ENCODE data around the gene PSMG4.

The PSMG4 gene

DNA sequence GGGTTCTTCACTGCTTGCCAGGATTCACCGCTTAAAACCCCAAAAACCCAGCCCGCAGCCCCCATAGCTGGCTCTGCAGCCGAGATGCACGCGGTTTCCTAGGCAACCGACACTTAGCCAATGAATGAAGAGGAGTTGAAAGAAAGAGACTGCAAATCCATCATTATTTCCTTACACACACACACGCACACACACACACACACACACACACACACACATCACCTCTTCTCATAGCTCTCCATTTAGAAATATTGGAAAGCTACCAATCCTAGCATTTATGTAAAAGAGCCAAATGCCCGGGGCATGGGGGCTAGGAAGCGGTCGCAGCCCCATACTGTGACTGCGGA lies 27.9 kb upstream of the PSMG4 start (continued):
- TF ChIP-seq, protein P1, sequence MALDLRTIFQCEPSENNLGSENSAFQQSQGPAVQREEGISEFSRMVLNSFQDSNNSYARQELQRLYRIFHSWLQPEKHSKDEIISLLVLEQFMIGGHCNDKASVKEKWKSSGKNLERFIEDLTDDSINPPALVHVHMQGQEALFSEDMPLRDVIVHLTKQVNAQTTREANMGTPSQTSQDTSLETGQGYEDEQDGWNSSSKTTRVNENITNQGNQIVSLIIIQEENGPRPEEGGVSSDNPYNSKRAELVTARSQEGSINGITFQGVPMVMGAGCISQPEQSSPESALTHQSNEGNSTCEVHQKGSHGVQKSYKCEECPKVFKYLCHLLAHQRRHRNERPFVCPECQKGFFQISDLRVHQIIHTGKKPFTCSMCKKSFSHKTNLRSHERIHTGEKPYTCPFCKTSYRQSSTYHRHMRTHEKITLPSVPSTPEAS (tag by site-specific recombination; IDR thresholded peaks at IDR 0.05), result peak; percentile 97
- TF ChIP-seq ZNF24 (tag by site-specific recombination; IDR thresholded peaks at IDR 0.05), result peak; percentile 99
- TF ChIP-seq ZNF335 (tag by site-specific recombination; conservative IDR thresholded peaks at IDR 0.05), result peak; percentile 44
- no peak for TF ChIP-seq KLF9 (tag by site-specific recombination; IDR thresholded peaks at IDR 0.05; ENCODE audit: low read depth)

DNA sequence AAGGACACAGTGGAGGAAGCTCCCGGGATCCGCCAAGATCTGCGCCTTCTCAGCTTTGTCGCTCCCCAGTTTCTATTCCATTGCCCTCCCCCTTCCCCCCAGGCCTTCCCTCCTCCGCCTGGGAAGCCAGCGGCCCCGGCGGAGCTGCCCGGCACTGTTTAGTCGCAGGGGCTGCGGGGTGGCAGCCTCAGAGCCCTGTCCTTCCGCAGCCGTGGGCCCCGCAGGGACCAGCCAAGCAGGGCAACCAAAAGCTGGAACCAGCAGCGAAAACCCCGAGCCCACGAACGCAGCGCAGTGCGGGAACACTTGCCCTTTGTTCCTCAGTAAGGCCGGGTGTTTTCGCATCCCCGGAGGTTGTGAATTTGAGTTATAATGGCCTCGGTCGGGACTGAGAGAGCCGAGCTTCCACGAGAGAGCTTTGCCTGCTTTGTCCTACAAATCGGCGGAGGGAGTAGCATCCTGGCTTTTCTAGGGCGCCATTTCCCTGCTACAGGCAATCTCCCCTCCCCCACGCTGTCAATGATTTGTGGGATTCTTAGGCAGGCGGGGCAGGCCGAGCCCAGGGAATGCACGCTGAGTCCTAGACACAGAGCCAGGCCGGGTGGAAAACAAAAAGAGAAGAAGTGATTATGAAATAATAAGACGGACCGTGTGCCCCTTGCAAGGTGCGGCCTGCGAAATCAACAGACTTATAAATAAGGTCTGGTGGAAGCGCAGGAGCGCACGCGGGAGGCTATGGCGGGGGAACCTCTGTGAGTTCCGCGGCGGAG lies 27.3 kb upstream of the PSMG4 start:
- H3K4me3 ChIP-seq (ENCODE audit: low read depth, low read length), result peak overlapping the region; percentile 71
- peaks cover 7% of the 10 kb centered on the region; the same call in 1 of the 2 replicates for H3K4me1 ChIP-seq (ENCODE audit: control insufficient read depth, insufficient read depth, low read length)
- POLR2A ChIA-PET, result interaction anchor here (0.7 to 3.5 kb wide), 13 partner anchors 8 to 260 kb away, joined by 3 to 21 read pairs (median 7); partner anchors contain the start of genes PSMG4, SERPINB6 and TUBB2A
- H3K9me3 ChIP-seq (ENCODE audit: control insufficient read depth, insufficient read depth, low read depth, low read length), result no peaks in the 10 kb centered on the region
- peak overlapping the region; percentile 94 for H3K27ac ChIP-seq (ENCODE audit: extremely low read depth, low read depth, low read length)
- CTCF ChIA-PET, result interaction anchor here (0.7 to 3.0 kb wide), 5 partner anchors 16 to 512 kb away, joined by 3 to 27 read pairs (median 4); no protein-coding TSS in a partner anchor
- H3K36me3 ChIP-seq (ENCODE audit: control insufficient read depth in 2 of 2, insufficient read depth in 1 of 2, low read length in 2 of 2), result no peaks in the 10 kb centered on the region
- TF ChIP-seq ZNF555 (tag by site-specific recombination; conservative IDR thresholded peaks at IDR 0.05) (no peak), SCRT2 (tag by site-specific recombination; IDR thresholded peaks at IDR 0.05) (peak; percentile 30; the same call in 1 of the 2 replicates), ZNF404 (tag by site-specific recombination; IDR thresholded peaks at IDR 0.05) (no peak), ZNF473 (tag by site-specific recombination; IDR thresholded peaks at IDR 0.05) (no peak), MYNN (tag by site-specific recombination; IDR thresholded peaks at IDR 0.05; ENCODE audit: borderline replicate concordance) (no peak), HOXC10 (CRISPR knock-in tag; IDR thresholded peaks at IDR 0.05) (no peak), ZNF433 (tag by site-specific recombination; IDR thresholded peaks at IDR 0.05; ENCODE audit: low read depth) (no peak), ZNF76 (tag by site-specific recombination; IDR thresholded peaks at IDR 0.05; ENCODE audit: borderline replicate concordance, low read depth) (peak; percentile 83; the same call in 1 of the 2 replicates), ZNF350 (tag by site-specific recombination; IDR thresholded peaks at IDR 0.05) (no peak), ZNF837 (tag by site-specific recombination; IDR thresholded peaks at IDR 0.05) (no peak), KLF9 (tag by site-specific recombination; IDR thresholded peaks at IDR 0.05; ENCODE audit: low read depth) (no peak), ZNF629 (tag by site-specific recombination; IDR thresholded peaks at IDR 0.05) (peak; percentile 42), ZNF843 (tag by site-specific recombination; IDR thresholded peaks at IDR 0.05) (peak; percentile 52; the same call in 1 of the 2 replicates), MZF1 (tag by site-specific recombination; IDR thresholded peaks at IDR 0.05; ENCODE audit: borderline replicate concordance) (peak; percentile 52; the same call in 1 of the 2 replicates), KLF1 (tag by site-specific recombination; IDR thresholded peaks at IDR 0.05) (peak; percentile 25; the same call in 1 of the 2 replicates)
- TF ChIP-seq, protein P2, sequence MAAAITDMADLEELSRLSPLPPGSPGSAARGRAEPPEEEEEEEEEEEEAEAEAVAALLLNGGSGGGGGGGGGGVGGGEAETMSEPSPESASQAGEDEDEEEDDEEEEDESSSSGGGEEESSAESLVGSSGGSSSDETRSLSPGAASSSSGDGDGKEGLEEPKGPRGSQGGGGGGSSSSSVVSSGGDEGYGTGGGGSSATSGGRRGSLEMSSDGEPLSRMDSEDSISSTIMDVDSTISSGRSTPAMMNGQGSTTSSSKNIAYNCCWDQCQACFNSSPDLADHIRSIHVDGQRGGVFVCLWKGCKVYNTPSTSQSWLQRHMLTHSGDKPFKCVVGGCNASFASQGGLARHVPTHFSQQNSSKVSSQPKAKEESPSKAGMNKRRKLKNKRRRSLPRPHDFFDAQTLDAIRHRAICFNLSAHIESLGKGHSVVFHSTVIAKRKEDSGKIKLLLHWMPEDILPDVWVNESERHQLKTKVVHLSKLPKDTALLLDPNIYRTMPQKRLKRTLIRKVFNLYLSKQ (tag by site-specific recombination; IDR thresholded peaks at IDR 0.05; ENCODE audit: borderline replicate concordance), result no peak
- TF ChIP-seq, protein P3, sequence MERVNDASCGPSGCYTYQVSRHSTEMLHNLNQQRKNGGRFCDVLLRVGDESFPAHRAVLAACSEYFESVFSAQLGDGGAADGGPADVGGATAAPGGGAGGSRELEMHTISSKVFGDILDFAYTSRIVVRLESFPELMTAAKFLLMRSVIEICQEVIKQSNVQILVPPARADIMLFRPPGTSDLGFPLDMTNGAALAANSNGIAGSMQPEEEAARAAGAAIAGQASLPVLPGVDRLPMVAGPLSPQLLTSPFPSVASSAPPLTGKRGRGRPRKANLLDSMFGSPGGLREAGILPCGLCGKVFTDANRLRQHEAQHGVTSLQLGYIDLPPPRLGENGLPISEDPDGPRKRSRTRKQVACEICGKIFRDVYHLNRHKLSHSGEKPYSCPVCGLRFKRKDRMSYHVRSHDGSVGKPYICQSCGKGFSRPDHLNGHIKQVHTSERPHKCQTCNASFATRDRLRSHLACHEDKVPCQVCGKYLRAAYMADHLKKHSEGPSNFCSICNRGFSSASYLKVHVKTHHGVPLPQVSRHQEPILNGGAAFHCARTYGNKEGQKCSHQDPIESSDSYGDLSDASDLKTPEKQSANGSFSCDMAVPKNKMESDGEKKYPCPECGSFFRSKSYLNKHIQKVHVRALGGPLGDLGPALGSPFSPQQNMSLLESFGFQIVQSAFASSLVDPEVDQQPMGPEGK (tag by site-specific recombination; IDR thresholded peaks at IDR 0.05), result peak; percentile 69; the same call in 1 of the 2 replicates
- TF ChIP-seq, protein P4, sequence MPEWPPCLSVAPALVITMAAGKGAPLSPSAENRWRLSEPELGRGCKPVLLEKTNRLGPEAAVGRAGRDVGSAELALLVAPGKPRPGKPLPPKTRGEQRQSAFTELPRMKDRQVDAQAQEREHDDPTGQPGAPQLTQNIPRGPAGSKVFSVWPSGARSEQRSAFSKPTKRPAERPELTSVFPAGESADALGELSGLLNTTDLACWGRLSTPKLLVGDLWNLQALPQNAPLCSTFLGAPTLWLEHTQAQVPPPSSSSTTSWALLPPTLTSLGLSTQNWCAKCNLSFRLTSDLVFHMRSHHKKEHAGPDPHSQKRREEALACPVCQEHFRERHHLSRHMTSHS (tag by site-specific recombination; IDR thresholded peaks at IDR 0.05), result no peak
- TF ChIP-seq, protein P5, sequence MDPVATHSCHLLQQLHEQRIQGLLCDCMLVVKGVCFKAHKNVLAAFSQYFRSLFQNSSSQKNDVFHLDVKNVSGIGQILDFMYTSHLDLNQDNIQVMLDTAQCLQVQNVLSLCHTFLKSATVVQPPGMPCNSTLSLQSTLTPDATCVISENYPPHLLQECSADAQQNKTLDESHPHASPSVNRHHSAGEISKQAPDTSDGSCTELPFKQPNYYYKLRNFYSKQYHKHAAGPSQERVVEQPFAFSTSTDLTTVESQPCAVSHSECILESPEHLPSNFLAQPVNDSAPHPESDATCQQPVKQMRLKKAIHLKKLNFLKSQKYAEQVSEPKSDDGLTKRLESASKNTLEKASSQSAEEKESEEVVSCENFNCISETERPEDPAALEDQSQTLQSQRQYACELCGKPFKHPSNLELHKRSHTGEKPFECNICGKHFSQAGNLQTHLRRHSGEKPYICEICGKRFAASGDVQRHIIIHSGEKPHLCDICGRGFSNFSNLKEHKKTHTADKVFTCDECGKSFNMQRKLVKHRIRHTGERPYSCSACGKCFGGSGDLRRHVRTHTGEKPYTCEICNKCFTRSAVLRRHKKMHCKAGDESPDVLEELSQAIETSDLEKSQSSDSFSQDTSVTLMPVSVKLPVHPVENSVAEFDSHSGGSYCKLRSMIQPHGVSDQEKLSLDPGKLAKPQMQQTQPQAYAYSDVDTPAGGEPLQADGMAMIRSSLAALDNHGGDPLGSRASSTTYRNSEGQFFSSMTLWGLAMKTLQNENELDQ (tag by site-specific recombination; IDR thresholded peaks at IDR 0.05; ENCODE audit: low read depth), result no peak
- TF ChIP-seq, protein P6, sequence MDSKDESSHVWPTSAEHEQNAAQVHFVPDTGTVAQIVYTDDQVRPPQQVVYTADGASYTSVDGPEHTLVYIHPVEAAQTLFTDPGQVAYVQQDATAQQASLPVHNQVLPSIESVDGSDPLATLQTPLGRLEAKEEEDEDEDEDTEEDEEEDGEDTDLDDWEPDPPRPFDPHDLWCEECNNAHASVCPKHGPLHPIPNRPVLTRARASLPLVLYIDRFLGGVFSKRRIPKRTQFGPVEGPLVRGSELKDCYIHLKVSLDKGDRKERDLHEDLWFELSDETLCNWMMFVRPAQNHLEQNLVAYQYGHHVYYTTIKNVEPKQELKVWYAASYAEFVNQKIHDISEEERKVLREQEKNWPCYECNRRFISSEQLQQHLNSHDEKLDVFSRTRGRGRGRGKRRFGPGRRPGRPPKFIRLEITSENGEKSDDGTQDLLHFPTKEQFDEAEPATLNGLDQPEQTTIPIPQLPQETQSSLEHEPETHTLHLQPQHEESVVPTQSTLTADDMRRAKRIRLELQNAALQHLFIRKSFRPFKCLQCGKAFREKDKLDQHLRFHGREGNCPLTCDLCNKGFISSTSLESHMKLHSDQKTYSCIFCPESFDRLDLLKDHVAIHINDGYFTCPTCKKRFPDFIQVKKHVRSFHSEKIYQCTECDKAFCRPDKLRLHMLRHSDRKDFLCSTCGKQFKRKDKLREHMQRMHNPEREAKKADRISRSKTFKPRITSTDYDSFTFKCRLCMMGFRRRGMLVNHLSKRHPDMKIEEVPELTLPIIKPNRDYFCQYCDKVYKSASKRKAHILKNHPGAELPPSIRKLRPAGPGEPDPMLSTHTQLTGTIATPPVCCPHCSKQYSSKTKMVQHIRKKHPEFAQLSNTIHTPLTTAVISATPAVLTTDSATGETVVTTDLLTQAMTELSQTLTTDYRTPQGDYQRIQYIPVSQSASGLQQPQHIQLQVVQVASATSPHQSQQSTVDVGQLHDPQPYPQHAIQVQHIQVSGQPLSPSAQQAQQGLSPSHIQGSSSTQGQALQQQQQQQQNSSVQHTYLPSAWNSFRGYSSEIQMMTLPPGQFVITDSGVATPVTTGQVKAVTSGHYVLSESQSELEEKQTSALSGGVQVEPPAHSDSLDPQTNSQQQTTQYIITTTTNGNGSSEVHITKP (tag by site-specific recombination; IDR thresholded peaks at IDR 0.05), result no peak; the same call in 1 of the 2 replicates

All from HEK293 (cell line).